ENCODE measurements around the gene MRC1. TPM values are rescaled to one million over a fixed set of nuclear protein-coding genes. Genes with fewer than 3 reads are reported as not detected.

The MRC1 gene
- total RNA-seq, 1 donor from 2014 or later, result 15.1 TPM

DNA sequence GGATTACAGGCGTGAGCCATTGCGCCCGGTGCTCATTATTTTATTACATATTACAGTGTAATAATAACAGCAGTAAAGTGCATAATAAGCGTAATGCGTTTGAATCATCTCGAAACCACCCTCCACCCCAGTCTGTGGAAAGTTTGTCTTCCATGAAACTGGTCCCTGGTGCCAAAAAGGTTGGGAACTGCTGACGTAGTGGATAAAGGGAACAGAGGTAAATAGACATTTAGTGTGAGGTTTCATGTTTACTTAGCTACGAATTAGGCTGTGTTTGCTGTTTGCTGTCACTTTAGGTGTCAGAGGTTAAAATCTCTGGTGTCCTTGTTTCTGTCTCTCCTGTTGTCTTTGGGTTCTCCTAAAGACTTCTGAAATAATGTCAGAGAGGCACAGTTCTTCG, 82.3 kb downstream of the MRC1 start:
- DNase-seq (ENCODE audit: low spot score in 2 of 2), result no peak
- Histone ChIP-seq H3K4me1 (no peaks in the 10 kb centered on the region), H3K27me3 (no peaks in the 10 kb centered on the region), H3K4me3 (no peak overlapping the region), H3K9me3 (no peaks in the 10 kb centered on the region), H3K36me3 (no peaks in the 10 kb centered on the region), H3K27ac (no peak overlapping the region)
- TF ChIP-seq, protein P1, sequence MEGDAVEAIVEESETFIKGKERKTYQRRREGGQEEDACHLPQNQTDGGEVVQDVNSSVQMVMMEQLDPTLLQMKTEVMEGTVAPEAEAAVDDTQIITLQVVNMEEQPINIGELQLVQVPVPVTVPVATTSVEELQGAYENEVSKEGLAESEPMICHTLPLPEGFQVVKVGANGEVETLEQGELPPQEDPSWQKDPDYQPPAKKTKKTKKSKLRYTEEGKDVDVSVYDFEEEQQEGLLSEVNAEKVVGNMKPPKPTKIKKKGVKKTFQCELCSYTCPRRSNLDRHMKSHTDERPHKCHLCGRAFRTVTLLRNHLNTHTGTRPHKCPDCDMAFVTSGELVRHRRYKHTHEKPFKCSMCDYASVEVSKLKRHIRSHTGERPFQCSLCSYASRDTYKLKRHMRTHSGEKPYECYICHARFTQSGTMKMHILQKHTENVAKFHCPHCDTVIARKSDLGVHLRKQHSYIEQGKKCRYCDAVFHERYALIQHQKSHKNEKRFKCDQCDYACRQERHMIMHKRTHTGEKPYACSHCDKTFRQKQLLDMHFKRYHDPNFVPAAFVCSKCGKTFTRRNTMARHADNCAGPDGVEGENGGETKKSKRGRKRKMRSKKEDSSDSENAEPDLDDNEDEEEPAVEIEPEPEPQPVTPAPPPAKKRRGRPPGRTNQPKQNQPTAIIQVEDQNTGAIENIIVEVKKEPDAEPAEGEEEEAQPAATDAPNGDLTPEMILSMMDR (IDR thresholded peaks at IDR 0.05), result no peak
- intact Hi-C loops (cut with DNase I), result no loop called here

DNA sequence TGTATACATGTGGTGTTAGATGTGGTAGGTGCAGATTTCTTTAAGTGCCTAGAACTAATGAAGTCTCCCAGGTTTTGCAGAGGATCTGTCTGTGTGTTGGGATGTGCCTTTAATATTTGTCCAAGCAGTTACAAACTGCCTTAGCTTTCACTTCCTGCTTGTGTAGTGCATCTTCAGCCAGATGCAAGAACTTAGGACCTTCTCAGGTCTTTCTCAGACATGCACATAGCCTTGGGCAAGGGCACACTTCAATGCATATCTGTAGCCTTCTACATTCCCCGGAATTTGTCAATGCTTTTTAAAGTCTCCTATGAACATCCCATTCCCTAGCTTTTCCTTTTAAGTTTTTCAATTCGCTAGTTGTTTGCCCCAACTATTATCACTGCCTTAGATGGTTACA, 95.4 kb downstream of the MRC1 start:
- no peak for DNase-seq (ENCODE audit: low spot score in 2 of 2)
- no peak overlapping the region for H3K27ac ChIP-seq
- no peaks in the 10 kb centered on the region for H3K27me3 ChIP-seq
- no peaks in the 10 kb centered on the region for H3K9me3 ChIP-seq
- no peaks in the 10 kb centered on the region for H3K4me1 ChIP-seq
- H3K4me3 ChIP-seq, result no peak overlapping the region
- intact Hi-C loops (cut with DNase I), result no loop called here
- H3K36me3 ChIP-seq, result no peaks in the 10 kb centered on the region
- TF ChIP-seq, protein P1 (IDR thresholded peaks at IDR 0.05), result no peak

DNA sequence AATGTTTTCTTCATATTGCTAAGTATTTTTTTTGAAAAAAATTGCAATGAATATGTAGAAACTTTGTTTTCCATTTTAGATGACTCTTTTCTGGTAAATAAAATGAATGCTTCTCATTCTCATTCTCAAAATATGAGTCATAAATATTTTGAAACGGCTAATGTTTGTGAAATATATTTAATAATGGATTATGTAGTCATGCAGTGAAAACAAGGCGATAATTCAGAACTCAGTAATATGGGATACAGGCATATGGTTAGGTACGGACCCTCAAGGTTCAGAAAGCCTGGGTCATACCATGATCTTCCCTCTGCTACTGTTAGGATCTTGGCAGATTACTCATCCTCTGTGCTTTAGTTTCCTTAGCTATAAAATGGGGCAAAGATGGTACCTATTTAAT, 96.3 kb downstream of the MRC1 start:
- Histone ChIP-seq H3K27me3 (no peaks in the 10 kb centered on the region), H3K9me3 (no peaks in the 10 kb centered on the region), H3K4me1 (no peaks in the 10 kb centered on the region), H3K27ac (no peak overlapping the region), H3K4me3 (no peak overlapping the region), H3K36me3 (no peaks in the 10 kb centered on the region)
- intact Hi-C loops (cut with DNase I), result no loop called here
- TF ChIP-seq, protein P1 (IDR thresholded peaks at IDR 0.05), result no peak
- DNase-seq (ENCODE audit: low spot score in 2 of 2), result no peak

DNA sequence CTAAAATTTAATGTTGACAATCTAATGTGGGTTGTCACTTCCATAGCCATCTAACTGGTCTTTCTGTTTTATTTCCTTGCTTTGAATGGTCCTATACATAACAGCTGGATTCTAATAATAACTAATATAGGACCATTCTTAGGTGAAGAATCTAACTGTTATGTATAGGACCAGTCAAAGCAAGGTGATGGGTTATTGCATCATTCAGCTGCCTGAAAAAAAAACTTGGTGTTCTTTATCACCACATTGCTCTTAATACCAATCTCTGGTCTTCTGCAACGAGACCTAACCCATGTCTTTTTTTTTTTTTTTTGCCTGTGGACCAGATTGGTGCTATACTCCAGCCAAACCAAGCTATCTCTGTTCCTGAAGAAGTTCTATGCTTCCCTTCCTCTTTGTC, 96.9 kb downstream of the MRC1 start:
- Histone ChIP-seq H3K9me3 (no peaks in the 10 kb centered on the region), H3K4me3 (no peak overlapping the region), H3K4me1 (no peaks in the 10 kb centered on the region), H3K36me3 (no peaks in the 10 kb centered on the region), H3K27ac (no peak overlapping the region), H3K27me3 (no peaks in the 10 kb centered on the region)
- TF ChIP-seq, protein P1 (IDR thresholded peaks at IDR 0.05), result no peak
- no peak for DNase-seq (ENCODE audit: low spot score in 2 of 2)
- intact Hi-C loops (cut with DNase I), result no loop called here

DNA sequence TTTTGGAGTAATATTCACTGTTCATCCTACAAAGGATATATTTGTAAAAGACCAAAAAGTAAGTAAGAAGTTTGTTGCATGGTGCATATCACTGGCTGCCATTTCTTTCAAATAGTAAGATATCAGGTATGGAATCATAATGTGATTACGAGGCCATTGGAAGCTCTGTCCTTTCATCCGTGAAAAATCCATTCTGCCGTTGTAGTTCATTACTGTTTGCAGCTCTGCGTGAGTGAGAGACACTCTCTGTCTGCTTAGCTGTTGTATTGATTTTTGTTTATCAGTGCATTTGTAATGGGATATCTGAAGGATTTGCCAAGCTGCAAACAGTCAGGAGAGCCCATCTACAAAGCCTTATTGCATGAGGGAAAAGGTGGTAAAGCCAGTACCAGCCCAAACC, 98.5 kb downstream of the MRC1 start:
- Histone ChIP-seq H3K36me3 (no peaks in the 10 kb centered on the region), H3K27me3 (no peaks in the 10 kb centered on the region), H3K27ac (no peak overlapping the region), H3K9me3 (no peaks in the 10 kb centered on the region), H3K4me3 (no peak overlapping the region), H3K4me1 (no peaks in the 10 kb centered on the region)
- DNase-seq (ENCODE audit: low spot score in 2 of 2), result no peak
- intact Hi-C loops (cut with DNase I), result no loop called here
- TF ChIP-seq, protein P1 (IDR thresholded peaks at IDR 0.05), result no peak

- Histone ChIP-seq H3K4me3 (no peak overlapping the region), H3K36me3 (no peaks in the 10 kb centered on the region), H3K27me3 (no peaks in the 10 kb centered on the region), H3K27ac (no peak overlapping the region), H3K4me1 (no peaks in the 10 kb centered on the region), H3K9me3 (no peaks in the 10 kb centered on the region)
- TF ChIP-seq, protein P1 (IDR thresholded peaks at IDR 0.05), result peak; percentile 10 to 66 (median 61)
- DNase-seq (ENCODE audit: low spot score in 2 of 2), result peak in 1 of 2 donors; percentile 67
- intact Hi-C loops (cut with DNase I), result loop anchor here (1.0 to 10.0 kb wide), 5 partner anchors 135 to 327 kb away; partner anchors contain the start of gene CACNB2
Observed at GRCh38 chr10:17910125-17910789, 101.1 kb downstream of the MRC1 start.

Measured in ascending aorta (tissue), 2 donors.